ENCODE measurements around the gene SDCCAG8. TPM values are rescaled to one million over a fixed set of nuclear protein-coding genes. Genes with fewer than 3 reads are reported as not detected.
"Not testable (repeated sequence)": the region's sequence is repeated elsewhere in the genome, so short reads cannot be mapped to it uniquely, and the experiment has no call there.

SDCCAG8 gene
- total RNA-seq (53.2 TPM), polyA plus RNA-seq (ENCODE audit: insufficient read depth, low read depth, low replicate concordance) (29.6 TPM)
- long read RNA-seq, donor 1: 0 reads
- long read RNA-seq, donor 2, partial matches to known transcripts: 6 of 9 reads
- long read RNA-seq, donor 2, other reads (novel, unspliced or antisense): 0 of 9 reads
- long read RNA-seq, donor 3, partial matches to known transcripts: 7 of 9 reads
- long read RNA-seq, donor 3, other reads (novel, unspliced or antisense): 0 of 9 reads
- long read RNA-seq, donor 4, partial matches to known transcripts: 7 of 8 reads
- long read RNA-seq, donor 4, other reads (novel, unspliced or antisense): 0 of 8 reads
- long read RNA-seq, donor 5: 0 reads
- long read RNA-seq, donor 6, partial matches to known transcripts: 0 of 8 reads
- long read RNA-seq, donor 6, other reads (novel, unspliced or antisense): 6 of 8 reads
- long read RNA-seq, donor 7, partial matches to known transcripts: 3 of 27 reads
- long read RNA-seq, donor 7, other reads (novel, unspliced or antisense): 23 of 27 reads
- long read RNA-seq, donor 8, partial matches to known transcripts: 0 of 2 reads
- long read RNA-seq, donor 8, other reads (novel, unspliced or antisense): 0 of 2 reads
- long read RNA-seq, donor 9: 0 reads
- long read RNA-seq, donor 10, partial matches to known transcripts: 0 of 1 reads
- long read RNA-seq, donor 10, other reads (novel, unspliced or antisense): 0 of 1 reads

- intact Hi-C loops (cut with DNase I): no loop called here
- peaks cover 0 to 21% (median 6%) of the 10 kb centered on the region in 3 donors for H3K4me1 ChIP-seq (ENCODE audit: control insufficient read depth in 2 of 3, insufficient read depth in 2 of 3, low read depth in 1 of 3, low read length in 3 of 3)
- FAIRE-seq: peak; percentile 96
These were observed at the start of gene SDCCAG8 for GRCh38 chr1:243255791-243256512. TSS of gene SDCCAG8 (plus strand) at chr1:243256041. CDS start at chr1:243256174, 133 bp downstream.

GRCh38 chr1:243211984-243212383, 43.9 kb upstream of the SDCCAG8 start:
- H3K4me3 ChIP-seq (ENCODE audit: low read length in 3 of 3); H3K27me3 ChIP-seq (ENCODE audit: control insufficient read depth, insufficient read depth, low read length); H3K9ac ChIP-seq (ENCODE audit: low read length in 3 of 3); intact Hi-C loops (cut with DNase I); H3K9me3 ChIP-seq (ENCODE audit: control insufficient read depth in 2 of 3, insufficient read depth in 1 of 3, low read length in 3 of 3); H3K4me1 ChIP-seq (ENCODE audit: control insufficient read depth in 2 of 3, insufficient read depth in 2 of 3, low read depth in 1 of 3, low read length in 3 of 3); FAIRE-seq; H3K36me3 ChIP-seq (ENCODE audit: control insufficient read depth in 2 of 3, insufficient read depth in 3 of 3, low read length in 3 of 3); H3K27ac ChIP-seq (ENCODE audit: low read depth in 2 of 2, low read length in 2 of 2); DNase-seq: not testable (repeated sequence)

More at GRCh38 chr1:243255791-243256512, at the start of gene SDCCAG8:
- H3K4me3 ChIP-seq (ENCODE audit: low read length in 3 of 3): peak within 1 kb of the TSS; percentile 96 to 99 (median 97)
- peak within 1 kb of the TSS; percentile 72 to 97 (median 96) for H3K9ac ChIP-seq (ENCODE audit: low read length in 3 of 3)
- no peaks in the 10 kb centered on the region for H3K36me3 ChIP-seq (ENCODE audit: control insufficient read depth in 2 of 3, insufficient read depth in 3 of 3, low read length in 3 of 3)
- H3K27me3 ChIP-seq (ENCODE audit: control insufficient read depth, insufficient read depth, low read length): no peaks in the 10 kb centered on the region
- H3K9me3 ChIP-seq (ENCODE audit: control insufficient read depth in 2 of 3, insufficient read depth in 1 of 3, low read length in 3 of 3): no peaks in the 10 kb centered on the region
- peak within 1 kb of the TSS; percentile 96 to 97 for H3K27ac ChIP-seq (ENCODE audit: low read depth in 2 of 2, low read length in 2 of 2)
- peak; percentile 99 to 100 (median 100) for DNase-seq
- no peak for TF ChIP-seq CTCF (IDR thresholded peaks at IDR 0.05; ENCODE audit: borderline replicate concordance, extremely low read depth, insufficient read depth)

- Histone ChIP-seq H3K4me3 (ENCODE audit: low read length in 3 of 3) (no peak overlapping the region), H3K27me3 (ENCODE audit: control insufficient read depth, insufficient read depth, low read length) (no peaks in the 10 kb centered on the region), H3K27ac (ENCODE audit: low read depth in 2 of 2, low read length in 2 of 2) (no peak overlapping the region), H3K4me1 (ENCODE audit: control insufficient read depth in 2 of 3, insufficient read depth in 2 of 3, low read depth in 1 of 3, low read length in 3 of 3) (no peaks in the 10 kb centered on the region), H3K9me3 (ENCODE audit: control insufficient read depth in 2 of 3, insufficient read depth in 1 of 3, low read length in 3 of 3) (no peaks in the 10 kb centered on the region), H3K9ac (ENCODE audit: low read length in 3 of 3) (no peak overlapping the region), H3K36me3 (ENCODE audit: control insufficient read depth in 2 of 3, insufficient read depth in 3 of 3, low read length in 3 of 3) (no peaks in the 10 kb centered on the region)
- no peak for TF ChIP-seq CTCF (IDR thresholded peaks at IDR 0.05; ENCODE audit: borderline replicate concordance, extremely low read depth, insufficient read depth)
- FAIRE-seq (no peak), DNase-seq (no peak)
- intact Hi-C loops (cut with DNase I): no loop called here
These were observed 42.6 kb upstream of the SDCCAG8 start for GRCh38 chr1:243213045-243213787.

- H3K4me3 ChIP-seq (ENCODE audit: low read length in 3 of 3); intact Hi-C loops (cut with DNase I); H3K4me1 ChIP-seq (ENCODE audit: control insufficient read depth in 2 of 3, insufficient read depth in 2 of 3, low read depth in 1 of 3, low read length in 3 of 3); H3K27ac ChIP-seq (ENCODE audit: low read depth in 2 of 2, low read length in 2 of 2); H3K36me3 ChIP-seq (ENCODE audit: control insufficient read depth in 2 of 3, insufficient read depth in 3 of 3, low read length in 3 of 3); H3K9me3 ChIP-seq (ENCODE audit: control insufficient read depth in 2 of 3, insufficient read depth in 1 of 3, low read length in 3 of 3); H3K27me3 ChIP-seq (ENCODE audit: control insufficient read depth, insufficient read depth, low read length); DNase-seq; FAIRE-seq; H3K9ac ChIP-seq (ENCODE audit: low read length in 3 of 3): not testable (repeated sequence)
These were observed 40.5 kb upstream of the SDCCAG8 start for GRCh38 chr1:243215276-243215875.

Data from kidney (tissue), 22 donors.